Measurements from ENCODE around the gene CLK3. TPM values are rescaled to one million over a fixed set of nuclear protein-coding genes. Genes with fewer than 3 reads are reported as not detected.
"Not testable (repeated sequence)": the region's sequence is repeated elsewhere in the genome, so short reads cannot be mapped to it uniquely, and the experiment has no call there.

Gene CLK3
- total and polyA plus RNA-seq, 2 donors (not counting 1 experiment from before 2014, with no cell fraction given) = 176 to 350 TPM

GRCh38 chr15:74628949-74629348 is 13.3 kb downstream of the CLK3 start:
- Mint-ChIP-seq H3K27ac (peak overlapping the region; percentile 61), H3K4me3 (no peak overlapping the region), H3K9me3 (ENCODE audit: insufficient read depth) (no peaks in the 10 kb centered on the region), H3K27me3 (no peaks in the 10 kb centered on the region), H3K4me1 (peaks cover 63% of the 10 kb centered on the region)
- H3K9ac ChIP-seq (ENCODE audit: low read length) = no peak overlapping the region
- CTCF ChIA-PET = interaction anchor here (1.4 to 23.4 kb wide), 4 partner anchors 10 to 254 kb away, joined by 9 to 596 read pairs (median 244); partner anchors contain the start of genes CLK3 and CSK
- H3K4me1 ChIP-seq (ENCODE audit: control insufficient read depth in 2 of 2, insufficient read depth in 2 of 2, low read length in 2 of 2) = peaks cover 50 to 77% of the 10 kb centered on the region in 2 donors
- intact Hi-C loops (cut with micrococcal nuclease) = no loop called here
- H3K9me3 ChIP-seq (ENCODE audit: control extremely low read depth in 1 of 3, control insufficient read depth in 2 of 3, insufficient read depth in 1 of 3, low read length in 2 of 3) = no peaks in the 10 kb centered on the region
- TF ChIP-seq, protein P1, sequence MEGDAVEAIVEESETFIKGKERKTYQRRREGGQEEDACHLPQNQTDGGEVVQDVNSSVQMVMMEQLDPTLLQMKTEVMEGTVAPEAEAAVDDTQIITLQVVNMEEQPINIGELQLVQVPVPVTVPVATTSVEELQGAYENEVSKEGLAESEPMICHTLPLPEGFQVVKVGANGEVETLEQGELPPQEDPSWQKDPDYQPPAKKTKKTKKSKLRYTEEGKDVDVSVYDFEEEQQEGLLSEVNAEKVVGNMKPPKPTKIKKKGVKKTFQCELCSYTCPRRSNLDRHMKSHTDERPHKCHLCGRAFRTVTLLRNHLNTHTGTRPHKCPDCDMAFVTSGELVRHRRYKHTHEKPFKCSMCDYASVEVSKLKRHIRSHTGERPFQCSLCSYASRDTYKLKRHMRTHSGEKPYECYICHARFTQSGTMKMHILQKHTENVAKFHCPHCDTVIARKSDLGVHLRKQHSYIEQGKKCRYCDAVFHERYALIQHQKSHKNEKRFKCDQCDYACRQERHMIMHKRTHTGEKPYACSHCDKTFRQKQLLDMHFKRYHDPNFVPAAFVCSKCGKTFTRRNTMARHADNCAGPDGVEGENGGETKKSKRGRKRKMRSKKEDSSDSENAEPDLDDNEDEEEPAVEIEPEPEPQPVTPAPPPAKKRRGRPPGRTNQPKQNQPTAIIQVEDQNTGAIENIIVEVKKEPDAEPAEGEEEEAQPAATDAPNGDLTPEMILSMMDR (IDR thresholded peaks at IDR 0.05) = no peak
- TF ChIP-seq EZH2 (IDR thresholded peaks at IDR 0.05; ENCODE audit: borderline replicate concordance, insufficient read depth, low read depth, low read length, poor library complexity, severe bottlenecking) = no peak
- peak overlapping the region in 1 of 2 donors; percentile 77 for H3K27ac ChIP-seq (ENCODE audit: low read length in 2 of 2)
- no peak for DNase-seq
- WGBS (ENCODE audit: insufficient coverage) = 76% methylated on average over 3 of the region's 5 CpGs
- no peak overlapping the region for H2AFZ ChIP-seq (ENCODE audit: insufficient read depth, low read depth, low read length, poor library complexity, severe bottlenecking)
- H4K20me1 ChIP-seq (ENCODE audit: control insufficient read depth, insufficient read depth, low read length, poor library complexity, severe bottlenecking) = peaks cover 77% of the 10 kb centered on the region
- no peaks in the 10 kb centered on the region for H3K27me3 ChIP-seq (replicated peaks in 1 of 4; ENCODE audit: control extremely low read depth in 1 of 4, control insufficient read depth in 3 of 4, insufficient read depth in 4 of 4, low read length in 3 of 4)
- H3K79me2 ChIP-seq (ENCODE audit: control insufficient read depth, insufficient read depth, low read length) = peaks cover 15% of the 10 kb centered on the region
- no peak overlapping the region for H3K4me3 ChIP-seq (ENCODE audit: control extremely low read depth in 1 of 5, extremely low read depth in 1 of 5, insufficient read depth in 1 of 5, low read depth in 2 of 5, low read length in 4 of 5)
- ATAC-seq (ENCODE audit: low read depth) = no peak
- peaks cover 0 to 90% of the 10 kb centered on the region in 2 experiments for H3K36me3 ChIP-seq (replicated peaks in 1 of 2; ENCODE audit: control extremely low read depth in 1 of 2, control insufficient read depth in 1 of 2, extremely low read depth in 1 of 2, insufficient read depth in 2 of 2, low read length in 1 of 2)
- no peak overlapping the region for H3K4me2 ChIP-seq (replicated peaks; ENCODE audit: low read depth, low read length, poor library complexity, severe bottlenecking)
- POLR2A ChIA-PET = no interaction called here

DNA sequence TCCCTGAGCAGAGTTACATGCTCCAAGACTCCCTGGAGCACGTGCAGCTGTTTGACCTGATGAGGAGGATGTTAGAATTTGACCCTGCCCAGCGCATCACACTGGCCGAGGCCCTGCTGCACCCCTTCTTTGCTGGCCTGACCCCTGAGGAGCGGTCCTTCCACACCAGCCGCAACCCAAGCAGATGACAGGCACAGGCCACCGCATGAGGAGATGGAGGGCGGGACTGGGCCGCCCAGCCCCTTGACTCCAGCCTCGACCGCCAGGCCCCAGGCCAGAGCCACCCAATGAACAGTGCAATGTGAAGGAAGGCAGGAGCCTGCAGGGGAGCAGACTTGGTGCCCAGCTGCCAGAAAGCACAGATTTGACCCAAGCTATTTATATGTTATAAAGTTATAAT is 14.1 kb downstream of the CLK3 start:
- Mint-ChIP-seq H3K4me1 (peaks cover 62% of the 10 kb centered on the region), H3K27ac (peak overlapping the region; percentile 20)
- Histone ChIP-seq H3K79me2 (ENCODE audit: control insufficient read depth, insufficient read depth, low read length) (peaks cover 15% of the 10 kb centered on the region), H3K36me3 (replicated peaks in 1 of 2; ENCODE audit: control extremely low read depth in 1 of 2, control insufficient read depth in 1 of 2, extremely low read depth in 1 of 2, insufficient read depth in 2 of 2, low read length in 1 of 2) (peaks cover 0 to 90% of the 10 kb centered on the region in 2 experiments), H3K27ac (ENCODE audit: low read length in 2 of 2) (peak overlapping the region; percentile 69 to 88), H3K4me1 (ENCODE audit: control insufficient read depth in 2 of 2, insufficient read depth in 2 of 2, low read length in 2 of 2) (peaks cover 50 to 75% of the 10 kb centered on the region in 2 donors), H3K4me2 (replicated peaks; ENCODE audit: low read depth, low read length, poor library complexity, severe bottlenecking) (peak overlapping the region; percentile 53), H4K20me1 (ENCODE audit: control insufficient read depth, insufficient read depth, low read length, poor library complexity, severe bottlenecking) (peaks cover 70% of the 10 kb centered on the region)
- intact Hi-C loops (cut with micrococcal nuclease) = loop anchor here (10.0 kb wide), 1 partner anchor 575 kb away; the partner anchor contains the start of gene C15orf39
- 100% methylated on average over 5 of the region's 10 CpGs for WGBS (ENCODE audit: insufficient coverage)
- H3K9me3 Mint-ChIP-seq (ENCODE audit: insufficient read depth); H3K9me3 ChIP-seq (ENCODE audit: control extremely low read depth in 1 of 3, control insufficient read depth in 2 of 3, insufficient read depth in 1 of 3, low read length in 2 of 3); H3K9ac ChIP-seq (ENCODE audit: low read length); ATAC-seq (ENCODE audit: low read depth); POLR2A ChIA-PET; H3K4me3 ChIP-seq (ENCODE audit: control extremely low read depth in 1 of 5, extremely low read depth in 1 of 5, insufficient read depth in 1 of 5, low read depth in 2 of 5, low read length in 4 of 5); H2AFZ ChIP-seq (ENCODE audit: insufficient read depth, low read depth, low read length, poor library complexity, severe bottlenecking); H3K4me3 Mint-ChIP-seq; H3K27me3 Mint-ChIP-seq; DNase-seq; H3K27me3 ChIP-seq (replicated peaks in 1 of 4; ENCODE audit: control extremely low read depth in 1 of 4, control insufficient read depth in 3 of 4, insufficient read depth in 4 of 4, low read length in 3 of 4): not testable (repeated sequence)
- CTCF ChIA-PET = interaction anchor here (0.8 to 23.4 kb wide), 9 partner anchors 9 to 271 kb away, joined by 3 to 596 read pairs (median 93); partner anchors contain the start of genes CLK3, CSK and CYP11A1
